Stimulated activated CD8-positive, alpha-beta memory T cell treated with anti-CD3 and anti-CD28 coated beads, Interleukin-2, amount 100 ng/mL, for 1 hour (primary cell): Measurements from ENCODE around the gene B4GALNT4.
"Not testable (repeated sequence)": the region's sequence is repeated elsewhere in the genome, so short reads cannot be mapped to it uniquely, and the experiment has no call there.

Experiments used
- DNase-seq, 2 donors: peaks; one replicate each; pipeline ENCODE4 v3.0.0-alpha.2; 2020; ENCODE audit warnings: low read depth in 2 of 2

Gene B4GALNT4

DNA sequence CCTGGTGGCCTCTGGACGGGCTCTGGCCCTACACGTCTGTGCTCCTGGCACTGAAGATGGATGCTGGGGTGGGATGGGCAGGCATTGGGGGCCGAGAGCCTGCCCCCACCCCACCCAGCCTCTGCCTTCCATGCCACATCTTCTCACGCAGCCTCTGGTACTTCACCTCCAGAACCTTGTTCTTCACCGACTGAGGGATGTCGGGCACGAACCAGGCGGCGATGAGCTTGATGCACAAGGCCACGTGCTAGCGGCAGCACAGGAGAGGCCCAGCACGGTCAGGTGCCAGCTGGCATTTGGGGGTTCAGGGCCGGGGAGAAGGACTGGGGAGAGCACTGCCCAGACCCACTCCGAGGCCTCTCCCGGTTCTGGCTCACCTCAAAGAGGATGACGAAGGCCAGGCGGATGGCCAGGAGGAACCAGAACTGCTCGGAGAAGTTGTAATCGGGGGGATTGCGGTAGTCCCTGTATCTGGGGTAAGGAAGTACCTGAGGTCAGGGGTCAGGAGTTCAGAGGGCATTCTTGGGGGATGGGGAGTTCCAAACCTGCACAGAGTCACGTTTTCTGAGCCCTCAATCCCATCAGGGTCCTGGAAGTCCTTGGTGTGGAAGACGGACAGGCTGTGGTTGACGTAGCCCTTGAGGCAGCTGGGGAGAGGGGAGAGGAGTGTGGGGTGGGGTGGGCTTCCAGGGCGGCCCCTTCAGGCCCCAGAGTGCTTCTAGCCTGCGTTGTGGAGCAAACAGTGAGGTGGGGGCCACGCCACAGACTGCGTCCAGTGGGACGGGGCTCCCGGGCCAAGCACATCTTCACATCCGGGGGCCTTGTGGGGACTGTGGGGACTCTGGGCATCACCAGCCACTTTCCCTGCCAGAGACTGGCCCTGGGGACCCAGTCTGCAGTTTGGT is 49.3 kb downstream of the B4GALNT4 start:
- no peak for DNase-seq

DNA sequence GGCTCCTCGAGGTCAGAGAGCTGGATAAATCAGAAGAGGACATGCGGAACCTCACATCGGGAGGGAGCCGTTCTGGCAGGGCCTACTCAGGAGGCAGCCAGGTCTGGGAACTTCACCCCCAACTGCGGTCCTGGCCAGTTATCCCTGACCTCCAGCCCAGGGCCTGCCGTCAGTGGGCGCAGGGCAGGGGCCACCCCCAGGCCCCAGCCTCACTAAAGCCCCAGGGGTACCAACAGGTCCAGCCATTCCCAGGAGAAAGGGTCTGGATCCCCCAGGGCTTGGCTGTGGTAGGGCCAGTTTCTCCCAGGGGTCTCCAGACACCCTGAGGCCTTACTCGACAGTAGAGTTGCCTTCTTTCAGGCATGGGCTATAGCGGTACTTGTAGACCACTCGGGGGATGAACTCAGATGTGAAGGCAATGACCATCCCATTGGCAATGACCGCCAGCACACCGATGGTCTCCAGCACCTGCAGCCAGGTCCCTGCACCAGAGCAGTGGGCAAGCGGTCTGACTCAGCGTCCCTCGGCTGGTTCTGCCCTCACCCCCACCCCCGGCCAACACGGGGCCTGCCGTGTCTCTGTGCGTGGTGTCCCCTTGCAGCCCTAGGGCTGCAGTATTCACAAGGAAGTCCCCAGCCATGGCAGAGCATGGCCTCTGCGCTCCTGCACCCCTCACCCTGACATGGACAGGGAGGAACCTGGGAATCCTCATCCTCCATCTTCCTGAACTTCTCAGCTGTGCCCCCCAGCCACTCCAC is 50.1 kb downstream of the B4GALNT4 start:
- no peak for DNase-seq

- no peak for DNase-seq
Measured at GRCh38 chr11:420054-420910, 51.0 kb downstream of the B4GALNT4 start.

DNA sequence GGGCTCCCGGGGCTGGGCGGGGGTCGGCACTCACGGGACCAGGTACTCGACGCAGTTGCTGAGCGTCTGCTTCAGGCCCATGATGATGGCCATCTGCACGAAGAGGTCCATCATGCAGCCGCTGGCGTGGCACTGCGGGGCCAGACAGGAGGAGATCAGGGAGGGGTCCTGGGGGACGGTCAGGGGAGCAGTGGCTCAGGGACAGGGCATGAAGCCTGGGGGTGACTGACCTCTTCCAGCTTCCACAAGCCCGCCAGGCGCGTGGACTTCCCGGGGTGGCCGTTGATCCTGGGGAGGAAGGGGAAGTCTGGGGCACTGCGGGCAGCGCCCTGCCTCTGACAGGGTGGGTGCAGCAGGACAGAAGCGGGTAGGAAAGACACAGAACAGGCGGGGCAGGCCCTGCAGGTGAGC is 51.6 kb downstream of the B4GALNT4 start:
- no peak for DNase-seq

DNA sequence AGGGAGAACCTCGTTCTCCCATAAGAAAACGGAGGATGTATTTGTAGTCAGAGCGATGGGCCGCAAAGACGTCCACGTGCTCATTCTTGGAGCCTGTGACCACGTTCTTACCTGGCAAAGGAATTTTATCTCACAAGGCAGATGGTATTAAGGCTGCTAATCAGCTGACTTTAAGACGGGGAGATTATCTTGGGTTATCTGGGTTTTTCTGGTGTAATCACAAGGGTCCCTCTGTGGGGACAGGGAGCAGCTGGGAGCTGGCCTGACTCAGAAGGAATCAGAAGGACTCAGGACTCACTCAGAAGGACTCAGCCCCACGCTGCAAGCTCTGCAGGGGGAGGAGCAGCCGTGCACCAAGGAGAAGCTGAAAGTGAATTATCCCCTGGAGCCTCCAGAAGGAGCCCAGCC is 53.0 kb downstream of the B4GALNT4 start:
- no peak for DNase-seq

- no peak for DNase-seq
Measured at GRCh38 chr11:424232-424631, 54.9 kb downstream of the B4GALNT4 start.

GRCh38 chr11:424766-425165 is 55.5 kb downstream of the B4GALNT4 start:
- not testable (repeated sequence) for DNase-seq

DNA sequence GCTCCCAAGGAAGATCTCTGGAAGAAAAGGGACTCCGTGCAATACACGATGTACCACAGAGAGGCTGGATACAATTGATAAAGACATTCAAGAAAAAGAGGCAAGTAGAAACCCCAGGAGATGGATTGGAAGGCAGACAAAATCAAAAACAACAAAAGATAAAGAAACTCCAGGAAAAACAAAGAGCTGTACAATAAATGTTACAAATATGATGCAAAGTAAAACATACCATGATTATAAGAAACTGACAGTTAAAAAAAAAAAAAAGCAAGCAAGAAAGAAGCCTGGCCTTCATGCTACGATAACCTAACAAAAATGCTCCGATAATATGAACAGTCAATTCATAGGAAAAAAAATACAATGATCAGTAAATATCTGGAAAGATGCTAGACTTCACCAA is 56.0 kb downstream of the B4GALNT4 start:
- DNase-seq: no peak

- no peak for DNase-seq
Measured at GRCh38 chr11:426851-427250, 57.6 kb downstream of the B4GALNT4 start.

- no peak for DNase-seq
Measured at GRCh38 chr11:428295-428694, 59.0 kb downstream of the B4GALNT4 start.

- DNase-seq: no peak
Measured at GRCh38 chr11:429391-429790, 60.1 kb downstream of the B4GALNT4 start.

GRCh38 chr11:429931-430456 is 60.7 kb downstream of the B4GALNT4 start:
- no peak for DNase-seq
